ENCODE measurements around the gene IQCN.

- no peak for TF ChIP-seq CTCF (optimal IDR thresholded peaks at IDR 0.05 in 1 of 3, IDR thresholded peaks at IDR 0.05 in 1 of 3, conservative IDR thresholded peaks at IDR 0.05 in 1 of 3; ENCODE audit: extremely low read depth in 1 of 3, insufficient read depth in 2 of 3, low read length in 3 of 3)
- TF ChIP-seq EZH2 (IDR thresholded peaks at IDR 0.05; ENCODE audit: low read length) = no peak
Measured at GRCh38 chr19:18281082-18282020, 7.1 kb upstream of the IQCN start, which contains the start of gene JUND.
